GM23338 (cell line): Measurements from ENCODE around the gene KCND2. TPM values are rescaled to one million over a fixed set of nuclear protein-coding genes. Genes with fewer than 3 reads are reported as not detected.

Source experiments
- ATAC-seq: fragments of 200-7000 bp; cut with Tn5 transposase; 3 replicates; pipeline ENCODE4 v1.9.1; 2020
- DNase-seq: peaks from one replicate; pipeline ENCODE4 v3.0.0-alpha.2; 2015; ENCODE audit warnings: low spot score
- H2AFZ ChIP-seq: fragments of 200-600 bp; sonication (generic); 2 replicates; pipeline ENCODE4 v1.8.0; 2016; ENCODE audit warnings: antibody characterized with exemption, mild to moderate bottlenecking, moderate library complexity
- H3F3A ChIP-seq: fragments of 200-600 bp; sonication (generic); replicated peaks from 2 replicates; pipeline ENCODE4 v1.8.0; 2017; ENCODE audit warnings: antibody characterized with exemption, mixed run types, low read depth
- H3K27ac ChIP-seq: fragments of 200-600 bp; sonication (generic); 2 replicates; pipeline ENCODE4 v1.6.1; 2016; ENCODE audit warnings: low read depth
- H3K27me3 ChIP-seq: fragments of 200-600 bp; sonication (generic); 2 replicates; pipeline ENCODE4 v1.8.0; 2016; ENCODE audit warnings: mild to moderate bottlenecking, mixed run types, moderate library complexity; ENCODE audit not compliant: insufficient read depth
- H3K36me3 ChIP-seq: fragments of 200-600 bp; sonication (generic); 2 replicates; pipeline ENCODE4 v1.8.0; 2016; ENCODE audit warnings: mild to moderate bottlenecking; ENCODE audit not compliant: insufficient read depth
- H3K4me1 ChIP-seq: fragments of 200-600 bp; sonication (generic); 2 replicates; pipeline ENCODE4 v1.8.0; 2016; ENCODE audit warnings: mild to moderate bottlenecking, moderate library complexity; ENCODE audit not compliant: insufficient read depth
- H3K4me2 ChIP-seq: fragments of 200-600 bp; sonication (generic); 2 replicates; pipeline ENCODE4 v1.7.1; 2017; ENCODE audit warnings: mixed run types
- H3K4me3 ChIP-seq: fragments of 200-600 bp; sonication (generic); 2 replicates; pipeline ENCODE4 v1.6.1; 2016; ENCODE audit warnings: mixed run types
- H3K79me2 ChIP-seq: fragments of 200-600 bp; sonication (generic); replicated peaks from 2 replicates; pipeline ENCODE4 v1.8.0; 2017; ENCODE audit warnings: mild to moderate bottlenecking; ENCODE audit not compliant: insufficient read depth
- H3K9me2 ChIP-seq: fragments of 200-600 bp; sonication (generic); 2 replicates; pipeline ENCODE4 v1.8.0; 2017; ENCODE audit not compliant: insufficient read depth
- H4K20me1 ChIP-seq: fragments of 200-600 bp; sonication (generic); replicated peaks from 2 replicates; pipeline ENCODE4 v1.8.0; 2017; ENCODE audit warnings: mild to moderate bottlenecking; ENCODE audit not compliant: insufficient read depth
- H3K27ac Mint-ChIP-seq: 2 replicates; pipeline ENCODE4 v1.8.0; 2020; ENCODE audit warnings: inconsistent platforms, mild to moderate bottlenecking, moderate library complexity, mixed read lengths
- H3K27me3 Mint-ChIP-seq: 3 replicates; pipeline ENCODE4 v1.8.0; 2022; ENCODE audit warnings: low read depth, mild to moderate bottlenecking, moderate library complexity, mixed read lengths, inconsistent platforms; ENCODE audit not compliant: insufficient read depth, poor library complexity
- H3K36me3 Mint-ChIP-seq: 3 replicates; pipeline ENCODE4 v1.8.0; 2021; ENCODE audit warnings: low read depth, mild to moderate bottlenecking, inconsistent platforms, moderate library complexity, mixed read lengths
- H3K4me1 Mint-ChIP-seq: 3 replicates; pipeline ENCODE4 v1.8.0; 2020; ENCODE audit warnings: mild to moderate bottlenecking, inconsistent platforms, mixed read lengths
- H3K4me3 Mint-ChIP-seq: 3 replicates; pipeline ENCODE4 v1.8.0; 2021; ENCODE audit warnings: moderate library complexity, mild to moderate bottlenecking, inconsistent platforms, mixed read lengths
- H3K9me3 Mint-ChIP-seq: 3 replicates; pipeline ENCODE4 v1.8.0; 2020; ENCODE audit warnings: moderate library complexity, mild to moderate bottlenecking, inconsistent platforms, mixed read lengths
- ETS1 ChIP-seq: IDR thresholded peaks from 2 replicates; pipeline ENCODE4 v1.6.1; 2016; ENCODE audit warnings: antibody characterized with exemption
- EZH2 ChIP-seq: fragments of 200-600 bp; sonication (generic); IDR thresholded peaks from one replicate; pipeline ENCODE4 v1.8.0; 2017; ENCODE audit warnings: antibody characterized with exemption, mild to moderate bottlenecking, low read depth; ENCODE audit not compliant: unreplicated experiment
- NANOG ChIP-seq: IDR thresholded peaks from 2 replicates; pipeline ENCODE4 v1.6.1; 2016; ENCODE audit warnings: antibody characterized with exemption, borderline replicate concordance
- STAT1 ChIP-seq: IDR thresholded peaks from one replicate; pipeline ENCODE4 v1.6.1; 2016; ENCODE audit warnings: antibody characterized with exemption; ENCODE audit not compliant: unreplicated experiment
- ZNF331 ChIP-seq: fragments of 250-450 bp; sonication (Bioruptor Pico); IDR thresholded peaks from 2 replicates; pipeline ENCODE4 v1.5.0; 2020; ENCODE audit warnings: low read depth, mild to moderate bottlenecking, moderate library complexity
- ZNF462 ChIP-seq: fragments of 250-450 bp; sonication (Bioruptor Pico); IDR thresholded peaks from 2 replicates; pipeline ENCODE4 v1.5.0; 2020; ENCODE audit warnings: mild to moderate bottlenecking, moderate library complexity
- polyA plus RNA-seq: library from polyadenylated mRNA; unstranded; fragments of >200 nt; fragmentation: Nextera tagmentation; extraction: Ambion mirVana; gene quantifications from 2 replicates; pipeline ENCODE4 v1.2.1, GENCODE V29; 2016
- total RNA-seq: library from RNA; depleted of rRNA; stranded (reverse); fragments of >200 nt; shearing (Covaris generic); gene quantifications from 2 replicates; pipeline ENCODE4 v1.2.3, GENCODE V29; 2014

The KCND2 gene
- total and polyA plus RNA-seq, 2 experiments from 2014 or later, result 7.1 to 15.6 TPM

GRCh38 chr7:120512701-120513100 is 239.7 kb downstream of the KCND2 start (continued):
- no peak for TF ChIP-seq ZNF462 (CRISPR knock-in tag)
- no peak for TF ChIP-seq STAT1
- no peak for TF ChIP-seq EZH2
- no peak for TF ChIP-seq NANOG
- no peak for TF ChIP-seq ETS1

- no peaks in the 10 kb centered on the region for H3K27me3 ChIP-seq
- no peaks in the 10 kb centered on the region for H3F3A ChIP-seq
- no peak overlapping the region for H3K27ac ChIP-seq
- H4K20me1 ChIP-seq, result no peaks in the 10 kb centered on the region
- ATAC-seq (no peak), DNase-seq (no peak)
- TF ChIP-seq ZNF331 (CRISPR knock-in tag), result no peak
- no peak overlapping the region for H2AFZ ChIP-seq
- no peak overlapping the region for H3K4me3 Mint-ChIP-seq
- peaks cover 17% of the 10 kb centered on the region for H3K4me1 ChIP-seq
- H3K79me2 ChIP-seq, result no peaks in the 10 kb centered on the region
- no peak overlapping the region for H3K4me2 ChIP-seq
- H3K27ac Mint-ChIP-seq, result peak overlapping the region; percentile 80
- no peaks in the 10 kb centered on the region for H3K9me3 Mint-ChIP-seq
- peaks cover 7% of the 10 kb centered on the region for H3K27me3 Mint-ChIP-seq
- no peak overlapping the region for H3K4me3 ChIP-seq
- H3K36me3 Mint-ChIP-seq, result peaks cover 8% of the 10 kb centered on the region; the same call in 1 of the 3 replicates
- peaks cover 35% of the 10 kb centered on the region for H3K4me1 Mint-ChIP-seq
- no peaks in the 10 kb centered on the region for H3K9me2 ChIP-seq
- H3K36me3 ChIP-seq, result no peaks in the 10 kb centered on the region
Observed at GRCh38 chr7:120519224-120519623, 246.2 kb downstream of the KCND2 start.
